Cardiac fibroblast (primary cell): Measurements from ENCODE around the gene LHB.

Experiments
- DNase-seq, 2 donors: peaks; one replicate each; pipeline versions ENCODE4 v3.0.0 to v3.0.0-alpha.2; 2010; ENCODE audit warnings: low read depth in 2 of 2
- H3K4me3 ChIP-seq, 2 donors: replicated peaks in 1 of 2; 1 replicate in 1 of 2; 2 replicates in 1 of 2; pipeline ENCODE4 v1.5.1; 2011; ENCODE audit warnings: low read depth in 2 of 2, low read length in 2 of 2, mild to moderate bottlenecking in 2 of 2, moderate library complexity in 1 of 2
- CTCF ChIP-seq: IDR thresholded peaks from one replicate; pipeline ENCODE4 v1.5.1; 2011; ENCODE audit warnings: low read depth, mild to moderate bottlenecking, low read length, inconsistent platforms

Gene LHB

GRCh38 chr19:48992581-48993174, 24.2 kb downstream of the LHB start:
- H3K4me3 ChIP-seq = peak overlapping the region; percentile 73 to 98
- DNase-seq = no peak

GRCh38 chr19:48991873-48992580, 24.9 kb downstream of the LHB start:
- peak; percentile 83 to 89 for DNase-seq
- H3K4me3 ChIP-seq = peak overlapping the region; percentile 73 to 98
- no peak for TF ChIP-seq CTCF

More at GRCh38 chr19:48992581-48993174, 24.2 kb downstream of the LHB start:
- TF ChIP-seq CTCF = no peak

GRCh38 chr19:48991011-48991609, 25.8 kb downstream of the LHB start:
- no peak for DNase-seq
- TF ChIP-seq CTCF = no peak
- peak overlapping the region; percentile 73 to 98 for H3K4me3 ChIP-seq

GRCh38 chr19:48990400-48990799, 26.5 kb downstream of the LHB start:
- H3K4me3 ChIP-seq = no peak overlapping the region
- TF ChIP-seq CTCF = no peak
- DNase-seq = no peak

- H3K4me3 ChIP-seq = no peak overlapping the region
- no peak for DNase-seq
- no peak for TF ChIP-seq CTCF
Observed at GRCh38 chr19:48989701-48990291, 27.1 kb downstream of the LHB start.

- H3K4me3 ChIP-seq = no peak overlapping the region
- no peak for DNase-seq
- TF ChIP-seq CTCF = no peak
Observed at GRCh38 chr19:48988860-48989259, 28.0 kb downstream of the LHB start.
